Spleen (tissue), 7 donors: ENCODE data around the gene STOM.

Source experiments
- CTCF ChIP-seq, 11 experiments: fragments of 200-600 bp in 7 of 11; fragments of 450-650 bp in 4 of 11; sonication (generic) in 4 of 11; IDR thresholded peaks in 8 of 11; conservative IDR thresholded peaks in 3 of 11; 1 replicate in 7 of 11; 2 replicates in 4 of 11; pipeline versions ENCODE4 v1.4.0 to v1.8.0; 2016 to 2021; ENCODE audit warnings: antibody characterized with exemption in 11 of 11, inconsistent platforms in 4 of 11, mild to moderate bottlenecking in 1 of 11
- POLR2A ChIP-seq, 3 donors: fragments of 450-650 bp; IDR thresholded peaks; one replicate each; pipeline ENCODE4 v1.5.1; 2017; ENCODE audit warnings: antibody characterized with exemption in 3 of 3, mild to moderate bottlenecking in 1 of 3
- donor health status: DM: no; HTN: no; CAD: no; lungs with moderate emphysema.
- donor health status: DM: no; HTN: no; CAD: no.
- donor health status: DM: no; HTN: no; CAD: no.

- no peak for TF ChIP-seq CTCF (IDR thresholded peaks at IDR 0.05 in 8 of 11, conservative IDR thresholded peaks at IDR 0.05 in 3 of 11)
- no peak for TF ChIP-seq POLR2A (IDR thresholded peaks at IDR 0.05)
Observed at GRCh38 chr9:121326901-121327613, 43.0 kb downstream of the STOM start.
